GM12878 (cell line): ENCODE data around the gene ZNF552.
"Not testable (repeated sequence)": the region's sequence is repeated elsewhere in the genome, so short reads cannot be mapped to it uniquely, and the experiment has no call there.

Experiments
- ETV6 ChIP-seq, 2 experiments: fragments of 450-650 bp in 1 of 2; IDR thresholded peaks in 1 of 2; conservative IDR thresholded peaks in 1 of 2; 2 replicates each; pipeline ENCODE4 v1.6.1; 2014; ENCODE audit warnings: antibody characterized with exemption in 1 of 2, borderline replicate concordance in 1 of 2, low read depth in 1 of 2, mild to moderate bottlenecking in 1 of 2, moderate library complexity in 1 of 2
- POLR2AphosphoS5 ChIP-seq: IDR thresholded peaks from 2 replicates; pipeline ENCODE4 v1.6.1; 2011; ENCODE audit warnings: mild to moderate bottlenecking, low read length, inconsistent platforms
- SIN3A ChIP-seq: IDR thresholded peaks from 2 replicates; pipeline ENCODE4 v1.6.1; 2012; ENCODE audit warnings: low read depth, low read length, improper control_type of control experiment

DNA sequence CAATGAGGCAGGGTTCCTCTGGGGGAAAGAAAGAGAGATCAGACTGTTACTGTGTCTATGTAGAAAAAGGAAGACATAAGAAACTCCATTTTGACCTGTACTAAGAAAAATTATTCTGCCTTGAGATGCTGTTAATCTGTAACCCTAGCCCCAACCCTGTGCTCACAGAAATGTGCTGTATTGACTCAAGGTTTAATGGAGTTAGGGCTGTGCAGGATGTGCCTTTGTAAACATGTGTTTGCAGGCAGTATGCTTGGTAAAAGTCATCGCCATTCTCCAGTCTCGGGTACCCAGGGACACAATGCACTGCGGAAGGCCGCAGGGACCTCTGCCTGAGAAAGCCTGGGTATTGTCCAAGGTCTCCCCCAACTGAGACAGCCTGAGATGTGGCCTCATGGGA is 8.9 kb upstream of the ZNF552 start:
- TF ChIP-seq ETV6 (conservative IDR thresholded peaks at IDR 0.05 in 1 of 2, IDR thresholded peaks at IDR 0.05 in 1 of 2; ENCODE audit: borderline replicate concordance in 1 of 2, low read depth in 1 of 2); SIN3A; POLR2AphosphoS5: not testable (repeated sequence)
